ENCODE results near the gene MCEE. TPM values are rescaled to one million over a fixed set of nuclear protein-coding genes. Genes with fewer than 3 reads are reported as not detected.

MCEE gene
- total and polyA plus RNA-seq, 2 of the 4 experiments (the other 2 are of a cell fraction) = 11.1 to 15.0 TPM

DNA sequence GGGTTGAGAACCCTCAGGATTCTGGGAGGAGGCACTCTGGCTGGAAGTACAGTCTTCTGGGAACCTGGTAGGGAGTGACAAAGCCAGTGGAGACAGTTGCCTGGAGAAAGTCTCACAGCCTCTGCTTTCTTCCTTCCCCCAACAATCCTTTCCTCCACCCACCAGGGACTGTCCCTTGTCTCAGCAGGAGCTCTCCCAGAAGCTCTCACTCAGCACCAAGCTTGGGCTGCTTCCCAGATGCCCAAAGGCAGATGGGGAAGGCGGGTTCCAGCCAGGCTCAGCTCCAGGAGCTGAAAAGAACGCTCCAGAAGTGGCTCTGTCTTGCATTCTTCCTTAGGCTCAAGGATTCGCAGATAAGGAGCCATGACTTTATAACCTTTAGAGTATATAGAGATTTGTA lies 69.2 kb downstream of the MCEE start:
- no peak overlapping the region for H3K18ac ChIP-seq (ENCODE audit: low read depth, low read length)
- H3K9me1 ChIP-seq (ENCODE audit: insufficient read depth, low read length) = no peaks in the 10 kb centered on the region
- no peak overlapping the region for H3K56ac ChIP-seq (ENCODE audit: extremely low read depth, insufficient read depth, low read length)
- intact Hi-C loops (cut with micrococcal nuclease) (no loop called here), in situ Hi-C loops (cut with MboI; ENCODE audit: low sequenced_read_pairs) (no loop called here), dilution Hi-C loops (cut with HindIII; ENCODE audit: low sequenced_read_pairs, unreplicated experiment) (no loop called here)
- H4K5ac ChIP-seq (ENCODE audit: low read depth, low read length) = no peak overlapping the region
- H4K91ac ChIP-seq (ENCODE audit: insufficient read depth, low read depth, low read length) = no peak overlapping the region
- no peak overlapping the region for H2AFZ ChIP-seq (replicated peaks; ENCODE audit: low read length, poor library complexity)
- DNase-seq = no peak
- H4K20me1 ChIP-seq (ENCODE audit: insufficient read depth, low read length) = no peaks in the 10 kb centered on the region
- H3K4me3 ChIP-seq (ENCODE audit: insufficient read depth, low read depth, low read length) = no peak overlapping the region
- H3K27ac ChIP-seq (ENCODE audit: insufficient read depth, low read length) = no peak overlapping the region
- no peak overlapping the region for H2AK5ac ChIP-seq (ENCODE audit: low read depth, low read length)
- H2BK5ac ChIP-seq (ENCODE audit: low read depth, low read length, poor library complexity, severe bottlenecking) = no peak overlapping the region
- no peak overlapping the region for H3K4ac ChIP-seq (ENCODE audit: low read depth, low read length)
- WGBS, 2 experiments (ENCODE audit: extremely low coverage in 2 of 2, insufficient read length in 1 of 2) = no CpG with 5 or more reads among the region's 3 CpGs
- no peaks in the 10 kb centered on the region for H3K36me3 ChIP-seq (ENCODE audit: control insufficient read depth, insufficient read depth, low read length)
- H3K4me1 ChIP-seq (ENCODE audit: control insufficient read depth, insufficient read depth, low read length) = peaks cover 7% of the 10 kb centered on the region; the same call in 1 of the 2 replicates
- H2BK15ac ChIP-seq (ENCODE audit: low read depth, low read length) = no peak overlapping the region
- no peak overlapping the region for H3K23ac ChIP-seq (ENCODE audit: low read depth, low read length)
- CTCF ChIA-PET = interaction anchor here (0.5 kb wide), 1 partner anchor 53 kb away, joined by 3 read pairs; no protein-coding TSS in a partner anchor
- no peak overlapping the region for H2BK120ac ChIP-seq (ENCODE audit: low read depth, low read length)
- TF ChIP-seq RFX5 (IDR thresholded peaks at IDR 0.05; ENCODE audit: low read depth, low read length) = no peak
- TF ChIP-seq, protein P1, sequence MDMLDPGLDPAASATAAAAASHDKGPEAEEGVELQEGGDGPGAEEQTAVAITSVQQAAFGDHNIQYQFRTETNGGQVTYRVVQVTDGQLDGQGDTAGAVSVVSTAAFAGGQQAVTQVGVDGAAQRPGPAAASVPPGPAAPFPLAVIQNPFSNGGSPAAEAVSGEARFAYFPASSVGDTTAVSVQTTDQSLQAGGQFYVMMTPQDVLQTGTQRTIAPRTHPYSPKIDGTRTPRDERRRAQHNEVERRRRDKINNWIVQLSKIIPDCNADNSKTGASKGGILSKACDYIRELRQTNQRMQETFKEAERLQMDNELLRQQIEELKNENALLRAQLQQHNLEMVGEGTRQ (IDR thresholded peaks at IDR 0.05; ENCODE audit: low read depth, low read length) = no peak
- TF ChIP-seq POLR2A (IDR thresholded peaks at IDR 0.05; ENCODE audit: low read depth, low read length) = no peak
- no peak for TF ChIP-seq RCOR1 (IDR thresholded peaks at IDR 0.05; ENCODE audit: insufficient replicate concordance, low read length)
- no peak for TF ChIP-seq CHD1 (IDR thresholded peaks at IDR 0.05; ENCODE audit: low read depth, low read length)
- TF ChIP-seq MXI1 (IDR thresholded peaks at IDR 0.05; ENCODE audit: borderline replicate concordance, low read depth, low read length) = no peak
- no peak for TF ChIP-seq FOS (IDR thresholded peaks at IDR 0.05; ENCODE audit: low read depth, low read length)
- no peak for TF ChIP-seq MAZ (IDR thresholded peaks at IDR 0.05; ENCODE audit: borderline replicate concordance, low read depth, low read length)
- TF ChIP-seq, protein P2, sequence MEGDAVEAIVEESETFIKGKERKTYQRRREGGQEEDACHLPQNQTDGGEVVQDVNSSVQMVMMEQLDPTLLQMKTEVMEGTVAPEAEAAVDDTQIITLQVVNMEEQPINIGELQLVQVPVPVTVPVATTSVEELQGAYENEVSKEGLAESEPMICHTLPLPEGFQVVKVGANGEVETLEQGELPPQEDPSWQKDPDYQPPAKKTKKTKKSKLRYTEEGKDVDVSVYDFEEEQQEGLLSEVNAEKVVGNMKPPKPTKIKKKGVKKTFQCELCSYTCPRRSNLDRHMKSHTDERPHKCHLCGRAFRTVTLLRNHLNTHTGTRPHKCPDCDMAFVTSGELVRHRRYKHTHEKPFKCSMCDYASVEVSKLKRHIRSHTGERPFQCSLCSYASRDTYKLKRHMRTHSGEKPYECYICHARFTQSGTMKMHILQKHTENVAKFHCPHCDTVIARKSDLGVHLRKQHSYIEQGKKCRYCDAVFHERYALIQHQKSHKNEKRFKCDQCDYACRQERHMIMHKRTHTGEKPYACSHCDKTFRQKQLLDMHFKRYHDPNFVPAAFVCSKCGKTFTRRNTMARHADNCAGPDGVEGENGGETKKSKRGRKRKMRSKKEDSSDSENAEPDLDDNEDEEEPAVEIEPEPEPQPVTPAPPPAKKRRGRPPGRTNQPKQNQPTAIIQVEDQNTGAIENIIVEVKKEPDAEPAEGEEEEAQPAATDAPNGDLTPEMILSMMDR (conservative IDR thresholded peaks at IDR 0.05; ENCODE audit: low read depth, low read length) = no peak
- TF ChIP-seq BHLHE40 (IDR thresholded peaks at IDR 0.05; ENCODE audit: low read depth, low read length) = no peak
- no peak for TF ChIP-seq MAFK (IDR thresholded peaks at IDR 0.05; ENCODE audit: low read depth, low read length)
- no peak for TF ChIP-seq CEBPB (IDR thresholded peaks at IDR 0.05; ENCODE audit: low read depth, low read length)
- no peak for TF ChIP-seq RAD21 (IDR thresholded peaks at IDR 0.05; ENCODE audit: low read length)
- TF ChIP-seq, protein P3, sequence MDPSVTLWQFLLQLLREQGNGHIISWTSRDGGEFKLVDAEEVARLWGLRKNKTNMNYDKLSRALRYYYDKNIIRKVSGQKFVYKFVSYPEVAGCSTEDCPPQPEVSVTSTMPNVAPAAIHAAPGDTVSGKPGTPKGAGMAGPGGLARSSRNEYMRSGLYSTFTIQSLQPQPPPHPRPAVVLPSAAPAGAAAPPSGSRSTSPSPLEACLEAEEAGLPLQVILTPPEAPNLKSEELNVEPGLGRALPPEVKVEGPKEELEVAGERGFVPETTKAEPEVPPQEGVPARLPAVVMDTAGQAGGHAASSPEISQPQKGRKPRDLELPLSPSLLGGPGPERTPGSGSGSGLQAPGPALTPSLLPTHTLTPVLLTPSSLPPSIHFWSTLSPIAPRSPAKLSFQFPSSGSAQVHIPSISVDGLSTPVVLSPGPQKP (IDR thresholded peaks at IDR 0.05; ENCODE audit: borderline replicate concordance, low read depth, low read length) = no peak
- TF ChIP-seq NFE2L2 (IDR thresholded peaks at IDR 0.05; ENCODE audit: low read depth, low read length) = no peak
- TF ChIP-seq SMC3 (IDR thresholded peaks at IDR 0.05; ENCODE audit: low read depth, low read length) = no peak
- H3K9ac ChIP-seq (ENCODE audit: low read depth, low read length) = no peak overlapping the region
- H3K14ac ChIP-seq (replicated peaks; ENCODE audit: low read depth, low read length) = no peak overlapping the region
- peaks cover 23% of the 10 kb centered on the region for H3K27me3 ChIP-seq (ENCODE audit: control insufficient read depth, insufficient read depth, low read length)
- no peak for ATAC-seq (ENCODE audit: low read depth)
- POLR2A ChIA-PET (ENCODE audit: unreplicated experiment) = no interaction called here
- no peaks in the 10 kb centered on the region for H3K79me1 ChIP-seq (ENCODE audit: low read depth in 1 of 2, low read length in 2 of 2)
- H4K8ac ChIP-seq (ENCODE audit: low read depth in 2 of 2, low read length in 2 of 2) = no peak overlapping the region
- H3K4me2 ChIP-seq (ENCODE audit: low read depth, low read length) = no peak overlapping the region
- H2AK9ac ChIP-seq (replicated peaks; ENCODE audit: low read depth, low read length, poor library complexity) = no peak overlapping the region
- H3K9me3 ChIP-seq (ENCODE audit: control insufficient read depth, insufficient read depth, low read length) = no peaks in the 10 kb centered on the region
- H2BK20ac ChIP-seq (ENCODE audit: low read depth, low read length) = no peak overlapping the region
- BruUV-seq (replicated peaks) = no TSS peak

All from IMR-90 (cell line).